ENCODE data around the gene ACAN.

GRCh38 chr15:88839146-88839545 is 35.9 kb downstream of the ACAN start:
- no peak for TF ChIP-seq CTCF (IDR thresholded peaks at IDR 0.05; ENCODE audit: low read depth, low read length)
- no peak for TF ChIP-seq POLR2A (IDR thresholded peaks at IDR 0.05; ENCODE audit: extremely low read depth, insufficient read length)
